GM19468 (cell line): ENCODE data around the gene PHLDA2.

Experiments
- ATAC-seq: cut with Tn5 transposase; IDR thresholded peaks from one replicate; pipeline ENCODE4 v1.9.1; 2021; ENCODE audit warnings: mild to moderate bottlenecking, moderate library complexity, moderate number of reproducible peaks; ENCODE audit not compliant: unreplicated experiment; ENCODE audit errors: extremely low read depth

PHLDA2 gene, protein sequence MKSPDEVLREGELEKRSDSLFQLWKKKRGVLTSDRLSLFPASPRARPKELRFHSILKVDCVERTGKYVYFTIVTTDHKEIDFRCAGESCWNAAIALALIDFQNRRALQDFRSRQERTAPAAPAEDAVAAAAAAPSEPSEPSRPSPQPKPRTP

DNA sequence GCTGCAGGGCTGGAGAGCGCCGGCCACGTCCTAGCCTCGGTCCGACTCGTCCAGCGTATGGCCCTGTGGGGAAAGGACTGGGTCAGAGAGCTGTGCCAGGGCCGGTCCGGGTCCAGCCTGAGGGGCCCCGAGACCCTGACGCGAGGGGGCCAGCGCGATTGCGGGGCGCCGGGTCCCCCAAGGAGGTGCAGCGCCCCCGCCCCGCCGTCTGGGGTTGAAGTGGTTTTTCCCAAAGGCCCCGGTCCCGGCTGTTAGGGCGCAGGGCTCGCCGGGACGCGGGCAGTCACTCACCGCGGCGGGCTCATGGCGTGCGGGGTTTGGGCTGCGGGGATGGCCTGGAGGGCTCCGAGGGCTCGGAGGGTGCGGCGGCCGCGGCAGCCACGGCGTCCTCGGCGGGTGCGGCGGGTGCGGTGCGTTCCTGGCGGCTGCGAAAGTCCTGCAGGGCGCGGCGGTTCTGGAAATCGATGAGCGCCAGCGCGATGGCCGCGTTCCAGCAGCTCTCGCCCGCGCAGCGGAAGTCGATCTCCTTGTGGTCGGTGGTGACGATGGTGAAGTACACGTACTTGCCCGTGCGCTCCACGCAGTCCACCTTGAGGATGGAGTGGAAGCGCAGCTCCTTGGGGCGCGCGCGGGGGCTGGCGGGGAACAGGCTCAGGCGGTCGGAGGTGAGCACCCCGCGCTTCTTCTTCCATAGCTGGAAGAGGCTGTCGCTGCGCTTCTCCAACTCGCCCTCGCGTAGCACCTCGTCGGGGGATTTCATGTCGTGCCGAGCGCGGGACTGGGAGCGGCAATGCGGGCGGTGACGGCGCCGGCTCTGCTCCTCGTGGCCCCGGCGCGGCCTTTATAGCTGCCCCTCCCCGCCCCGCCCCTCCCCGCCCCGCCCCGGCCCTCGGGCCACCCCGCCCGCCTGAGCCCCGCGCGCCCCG, at the start of gene PHLDA2:
Gene PHLDA2, minus strand, starts transcription at position 816 of the 926 bp plus-strand sequence. Its CDS starts 56 bp downstream, at position 760.
- ATAC-seq, result no peak

DNA sequence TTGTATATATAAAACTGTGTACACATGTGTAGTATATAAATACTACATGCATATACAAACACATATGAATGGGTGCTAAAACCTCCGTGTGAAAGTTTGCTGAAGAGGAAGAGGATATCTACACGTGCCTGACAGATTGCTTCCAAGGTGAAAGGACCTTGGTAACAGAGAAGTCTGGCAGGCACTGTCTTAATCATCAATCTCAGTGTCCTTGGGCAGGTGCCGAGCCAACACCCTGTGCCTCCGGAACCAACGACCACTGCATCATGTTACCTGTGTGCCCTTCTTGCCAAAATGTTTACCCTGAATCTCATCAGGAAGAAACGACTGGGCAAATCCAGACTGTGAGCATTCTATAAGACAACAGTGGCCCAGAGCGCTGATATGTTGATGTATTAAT, 47.9 kb upstream of the PHLDA2 start:
- no peak for ATAC-seq

DNA sequence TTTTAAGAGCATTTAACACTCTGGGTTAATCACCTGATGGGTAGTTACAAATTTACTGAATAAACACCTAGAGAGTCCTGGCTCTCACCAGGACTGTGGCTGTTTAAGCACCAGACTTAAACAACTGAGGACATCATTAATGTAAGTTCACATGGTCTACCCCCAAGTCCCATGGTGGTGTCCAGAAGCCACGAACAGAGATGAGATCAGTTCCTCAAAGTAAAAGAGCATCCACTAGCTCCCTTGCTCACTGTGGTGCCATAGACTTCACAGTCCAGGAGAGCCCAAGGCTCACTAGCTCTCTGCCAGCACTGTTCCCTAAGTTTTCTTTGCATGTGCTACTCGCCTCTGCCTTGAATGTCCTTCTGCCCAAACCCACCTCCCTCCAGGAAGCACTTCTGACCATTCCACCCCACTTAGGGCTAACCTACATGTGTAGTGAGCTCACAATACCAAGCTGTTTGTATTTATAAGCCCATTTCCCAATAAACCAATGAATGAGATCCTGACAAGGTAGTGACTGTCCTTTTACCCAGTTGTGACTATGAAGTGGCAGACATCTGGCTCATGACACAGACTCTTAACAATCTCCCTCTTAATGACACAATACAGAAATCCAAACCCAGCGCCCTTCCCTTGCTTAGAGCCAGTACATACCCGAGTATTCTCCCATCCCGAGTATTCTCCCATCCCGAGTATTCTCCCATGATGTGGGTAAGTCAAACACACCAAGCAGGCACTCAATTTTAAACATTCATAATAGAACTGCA, 47.3 kb upstream of the PHLDA2 start:
- no peak for ATAC-seq

DNA sequence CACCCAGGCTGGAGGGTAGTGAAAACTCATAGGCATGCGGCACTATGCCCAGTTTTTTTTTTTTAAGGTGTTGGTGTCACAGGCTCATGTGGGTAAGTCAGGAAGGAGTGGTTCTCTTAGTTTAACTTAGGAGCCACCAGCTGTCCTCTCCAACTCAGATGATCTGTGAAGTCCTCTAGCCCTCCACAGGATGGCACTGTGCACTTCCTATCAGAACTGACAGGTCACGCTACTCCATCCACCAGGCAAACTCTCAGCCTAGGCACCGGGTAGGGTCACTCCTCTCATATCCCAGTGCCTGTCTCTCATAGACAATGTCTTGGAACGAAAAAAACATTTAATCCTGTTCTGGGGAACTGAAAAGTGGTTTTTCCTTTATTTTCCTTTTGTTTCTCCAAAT, 46.4 kb upstream of the PHLDA2 start:
- no peak for ATAC-seq

DNA sequence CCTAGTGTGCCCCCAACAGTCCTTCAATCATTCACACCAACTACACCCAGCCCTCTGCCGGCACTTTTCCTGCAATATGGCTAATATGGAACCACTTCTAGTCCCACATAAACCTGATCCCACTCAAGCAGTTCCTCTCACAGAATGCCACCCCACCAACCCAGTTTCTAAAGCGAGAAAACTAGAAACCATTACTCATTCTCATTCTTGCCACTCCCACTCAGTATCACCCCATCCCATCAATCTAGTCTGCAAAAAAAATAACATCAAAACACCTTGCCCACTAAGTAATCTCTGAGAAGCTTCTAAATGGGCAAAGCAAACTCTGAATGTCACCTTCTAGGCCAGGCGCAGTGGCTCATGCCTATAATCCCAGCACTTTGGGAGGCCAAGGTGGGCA, 45.1 kb upstream of the PHLDA2 start:
- ATAC-seq, result no peak

DNA sequence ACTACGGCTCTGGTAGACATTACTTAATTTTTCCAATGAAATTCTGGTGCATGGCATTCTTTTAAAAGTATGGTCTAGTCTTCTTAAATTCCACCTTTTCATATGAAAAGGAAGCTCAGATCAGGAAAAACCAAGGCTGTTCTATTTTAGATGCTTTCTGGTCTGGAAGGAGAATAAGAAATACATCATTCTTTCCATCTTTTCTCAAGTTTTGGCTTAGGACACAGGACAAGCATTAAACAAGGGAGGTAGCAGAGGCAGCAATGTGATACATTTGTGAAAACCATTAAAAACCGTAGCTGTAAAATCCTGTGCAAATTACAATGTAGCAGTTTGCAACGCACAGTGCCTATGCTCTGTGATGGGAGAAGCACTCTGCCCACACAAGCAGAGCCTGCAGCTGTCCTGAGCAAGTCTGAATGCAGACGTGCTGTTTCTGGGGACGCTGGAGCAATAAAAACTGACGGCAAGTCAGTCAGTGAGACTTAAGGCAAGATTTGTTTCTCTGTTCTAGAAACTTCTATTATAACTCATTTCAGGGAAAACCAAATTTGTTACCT, 39.2 kb upstream of the PHLDA2 start:
- no peak for ATAC-seq

DNA sequence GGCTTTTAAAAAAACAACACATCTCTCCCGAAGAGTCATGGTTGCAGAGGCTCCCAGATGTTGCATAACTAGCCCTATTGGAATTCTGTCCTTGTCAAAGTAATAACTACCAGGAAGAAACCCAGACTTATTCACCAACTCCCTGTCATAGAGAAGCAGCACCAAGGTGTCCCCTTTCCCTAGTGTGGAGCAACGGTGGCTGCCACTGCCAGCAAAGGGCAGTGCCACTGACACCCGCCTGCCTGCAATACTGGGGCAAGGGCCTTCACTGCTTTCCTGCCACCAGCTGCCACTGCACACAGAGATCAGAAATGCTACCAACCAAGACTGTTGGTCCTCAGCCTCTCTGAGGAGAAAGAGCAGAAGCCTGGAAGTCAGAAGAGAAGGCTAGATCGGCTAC, 35.6 kb upstream of the PHLDA2 start:
- no peak for ATAC-seq

DNA sequence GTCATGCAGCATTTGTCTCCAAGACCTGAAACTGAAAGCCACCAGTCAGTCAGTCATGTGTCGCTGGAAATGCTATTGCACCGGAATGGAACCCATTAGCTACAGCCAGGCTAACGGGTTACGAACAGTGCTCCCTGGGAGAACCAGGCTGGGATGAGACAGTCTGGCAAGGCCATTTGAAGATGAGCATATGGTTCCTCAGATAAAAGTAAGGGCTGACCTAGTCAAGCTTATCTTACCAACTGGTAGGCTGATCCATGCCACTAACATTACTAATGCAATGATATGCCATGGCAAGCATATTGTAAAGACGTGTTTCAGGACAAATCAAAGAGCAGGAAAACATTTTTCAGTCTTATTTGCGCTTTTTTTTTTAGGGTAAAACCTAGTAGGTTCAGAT, 34.5 kb upstream of the PHLDA2 start:
- no peak for ATAC-seq

DNA sequence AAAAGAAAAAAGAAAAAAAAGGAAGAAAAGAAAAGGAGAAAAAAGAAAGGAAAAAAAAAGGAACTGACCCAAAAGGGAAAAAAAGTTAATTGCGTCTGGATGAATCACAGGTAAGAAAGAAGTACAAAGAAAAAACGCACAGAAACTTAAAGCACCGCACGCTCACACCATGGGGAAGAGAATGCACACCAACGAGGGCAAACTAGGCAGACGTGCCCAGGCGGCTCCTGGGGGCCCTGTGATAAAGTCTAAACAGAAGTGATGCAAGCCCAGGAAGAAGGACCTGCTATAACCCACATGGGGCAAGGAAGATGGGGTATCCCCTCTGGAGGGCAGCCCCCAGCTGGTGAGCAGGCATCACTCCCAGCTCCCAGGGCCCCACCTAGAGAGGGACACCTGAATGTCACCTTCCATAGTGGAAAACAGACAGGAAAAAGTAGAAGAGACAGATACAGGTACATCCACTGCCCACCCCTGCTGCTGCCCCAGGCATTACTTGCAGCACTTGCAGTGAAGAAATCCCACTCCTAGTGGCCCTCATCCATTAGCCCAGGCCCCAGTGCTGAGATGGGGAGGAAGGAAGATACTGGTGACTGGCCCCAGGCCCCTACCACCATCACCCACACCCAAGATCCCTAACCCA, 34.0 kb upstream of the PHLDA2 start:
- no peak for ATAC-seq

DNA sequence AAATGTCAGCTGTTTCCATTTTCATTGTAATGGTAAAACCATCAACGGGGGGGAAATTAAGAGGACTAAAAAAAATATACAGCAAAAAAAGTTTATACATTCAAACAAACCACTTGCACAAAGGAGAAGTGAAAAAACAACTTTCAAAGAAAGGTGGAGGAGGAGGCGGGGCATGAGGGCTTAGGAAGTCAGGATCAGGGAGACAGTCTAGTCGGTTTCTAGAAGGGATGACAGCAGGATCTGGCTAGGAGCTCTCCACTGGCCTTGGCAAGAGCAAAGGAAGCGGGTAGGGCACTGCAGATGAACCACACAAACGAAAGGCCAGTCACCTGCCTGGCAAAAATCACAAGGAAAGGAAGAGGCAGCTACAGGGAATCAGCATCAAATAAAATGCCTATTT, 31.9 kb upstream of the PHLDA2 start:
- ATAC-seq, result no peak

DNA sequence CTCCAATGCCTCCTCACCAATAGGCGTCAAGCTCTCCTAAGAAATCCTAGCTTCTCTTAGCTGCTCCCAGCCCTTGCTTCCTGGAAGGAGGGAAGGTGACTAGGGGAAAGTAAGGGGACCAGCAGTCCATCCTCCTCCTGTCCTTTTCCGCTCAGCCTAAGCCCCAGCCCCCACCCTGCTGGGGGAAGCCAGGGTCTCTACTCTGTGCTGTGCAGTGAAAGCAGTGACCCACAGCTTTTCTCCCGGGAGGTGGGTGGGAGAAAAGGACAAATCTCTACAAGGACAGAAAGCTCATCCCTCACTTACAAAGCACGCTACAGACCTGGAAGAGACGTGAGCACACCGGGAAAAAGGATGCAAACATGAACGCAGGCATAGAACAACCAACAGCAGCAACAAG, 30.9 kb upstream of the PHLDA2 start:
- no peak for ATAC-seq

DNA sequence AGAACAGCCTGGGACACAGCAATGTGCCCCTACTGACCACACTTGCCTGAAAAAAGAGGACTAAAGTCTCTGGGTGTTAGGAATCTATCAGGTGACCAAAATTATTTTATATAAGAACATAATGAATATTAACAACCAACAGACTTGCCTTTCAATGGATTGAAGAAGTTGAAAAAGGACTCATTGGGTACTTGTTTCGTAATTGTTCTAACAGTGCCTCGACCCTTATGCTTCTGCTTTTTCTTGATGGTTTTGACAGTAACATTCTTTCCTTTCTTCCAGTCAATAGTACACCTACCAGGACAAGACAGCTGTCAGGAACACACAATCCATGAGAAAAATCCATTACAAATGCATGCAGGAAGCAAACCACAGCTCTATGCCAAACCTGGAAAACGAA, 29.0 kb upstream of the PHLDA2 start:
- no peak for ATAC-seq

DNA sequence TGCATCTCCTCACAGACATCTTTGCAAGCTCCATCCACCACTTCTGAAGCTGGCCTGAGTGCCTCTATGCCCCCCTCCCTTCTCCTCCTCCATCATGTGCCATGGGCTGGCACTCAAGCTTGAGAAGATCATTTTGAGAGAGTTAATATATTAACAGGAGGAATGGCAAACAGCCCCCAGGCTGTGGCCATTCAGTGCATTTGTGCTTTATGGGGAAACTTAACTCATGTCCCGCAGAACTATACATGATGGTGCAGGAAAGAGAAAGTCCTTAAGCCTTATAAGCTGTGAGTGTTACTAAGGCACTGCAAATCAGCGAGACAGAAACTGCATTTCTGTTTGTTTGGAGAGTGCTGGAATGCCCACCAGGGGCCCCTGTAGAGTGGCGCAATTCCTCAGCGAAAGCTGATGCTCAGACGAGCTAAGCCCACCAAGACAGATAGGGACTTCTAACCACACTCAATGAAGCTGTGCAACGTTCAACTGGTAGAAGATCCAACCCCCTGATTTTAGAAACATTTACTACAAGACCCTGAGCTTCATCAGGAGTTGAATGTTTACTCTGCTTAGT, 26.8 kb upstream of the PHLDA2 start:
- ATAC-seq, result no peak

DNA sequence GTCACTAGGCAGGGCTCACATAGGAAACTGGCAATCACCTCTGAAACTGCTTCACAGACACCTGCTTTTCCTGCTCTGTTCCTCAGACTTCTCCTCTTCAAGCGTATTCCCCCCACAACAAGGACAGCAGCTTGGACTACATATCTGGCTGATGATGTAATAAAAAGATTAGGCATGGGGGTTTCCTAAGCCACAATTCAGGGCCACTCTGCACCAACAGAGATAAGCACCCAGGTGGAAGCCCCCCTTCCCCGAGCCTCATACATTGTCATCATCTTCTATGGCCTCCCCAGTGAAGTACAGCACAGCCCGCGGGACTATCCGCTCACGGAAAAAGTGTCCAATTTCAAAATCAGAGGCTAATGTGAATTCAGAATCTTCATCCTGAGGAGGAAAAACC, 25.0 kb upstream of the PHLDA2 start:
- no peak for ATAC-seq

DNA sequence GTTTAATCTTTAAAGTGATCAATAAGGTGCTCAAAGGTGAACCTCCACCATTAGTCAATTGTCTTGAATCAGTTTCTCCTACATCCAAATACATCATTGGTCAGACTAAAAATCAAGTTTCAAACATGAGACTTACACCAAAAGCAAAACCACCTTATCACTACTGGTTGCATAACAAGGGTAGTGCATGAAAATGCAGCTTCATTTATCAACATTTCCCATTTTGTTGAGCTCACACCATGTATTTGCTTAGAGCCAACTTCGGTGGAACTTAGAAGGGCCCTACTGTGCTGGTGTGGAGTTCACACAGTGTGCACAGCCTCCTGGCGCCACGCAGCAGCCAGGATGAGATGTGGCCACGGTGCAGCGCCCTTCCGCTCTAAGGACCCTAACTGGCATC, 23.1 kb upstream of the PHLDA2 start:
- ATAC-seq, result no peak

DNA sequence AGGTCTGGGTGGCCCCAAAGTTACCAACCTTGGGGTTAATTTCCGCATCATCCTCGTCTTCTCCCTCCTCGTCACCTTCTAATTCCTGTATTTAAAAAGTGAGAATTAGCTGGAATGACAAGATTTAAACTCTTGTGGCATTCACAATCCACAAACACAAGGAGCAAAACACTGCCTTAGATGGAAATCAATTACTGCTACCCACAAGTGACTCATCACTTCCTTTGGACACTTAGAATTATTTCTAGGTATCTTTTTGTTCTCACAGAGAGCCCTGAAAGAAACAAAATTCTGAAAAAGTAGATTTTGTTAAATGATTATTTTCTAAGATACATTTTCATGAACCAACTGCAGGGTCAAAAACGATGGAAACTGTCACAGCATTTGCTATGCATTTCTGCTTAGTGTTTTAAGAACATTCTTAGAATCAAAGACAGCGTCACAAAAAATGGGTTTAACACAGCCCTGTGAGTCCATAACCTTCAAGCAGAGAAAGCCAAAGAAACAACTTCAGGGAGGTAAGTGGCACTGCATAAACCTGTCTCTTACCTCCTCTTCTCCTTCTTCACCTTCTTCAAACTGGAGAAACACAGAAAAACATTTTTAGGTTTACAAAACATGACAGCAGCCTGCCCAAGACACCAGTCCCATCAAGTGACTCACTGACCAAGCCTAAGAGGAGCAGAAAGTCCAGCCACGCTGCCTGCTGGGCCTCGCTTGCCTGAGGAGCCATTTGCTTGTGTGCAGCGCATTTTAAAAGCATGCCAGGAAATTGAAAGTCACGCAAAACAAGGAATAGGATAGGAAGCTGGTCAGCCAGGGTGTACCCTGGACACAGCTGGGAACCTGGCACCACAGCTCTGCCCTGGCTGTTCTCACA, 22.3 kb upstream of the PHLDA2 start:
- no peak for ATAC-seq

DNA sequence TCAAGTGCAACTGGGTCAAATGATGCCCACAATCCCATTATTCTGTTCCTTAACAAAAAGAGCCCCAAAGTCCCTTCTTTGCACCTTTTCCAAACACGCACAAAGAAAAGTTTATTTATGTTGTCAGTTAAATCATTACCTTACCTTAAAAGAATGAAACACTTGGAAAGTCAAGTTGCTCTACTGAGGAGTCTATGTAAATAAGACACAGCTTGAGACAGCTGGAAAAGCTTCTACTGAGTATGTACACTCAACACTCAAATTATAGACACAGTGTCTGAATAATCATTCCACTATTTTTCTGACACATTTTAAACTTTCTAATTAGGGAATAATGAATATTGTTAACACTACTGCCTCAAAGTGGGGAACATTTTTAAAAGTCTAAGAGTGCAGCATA, 21.6 kb upstream of the PHLDA2 start:
- ATAC-seq, result no peak

DNA sequence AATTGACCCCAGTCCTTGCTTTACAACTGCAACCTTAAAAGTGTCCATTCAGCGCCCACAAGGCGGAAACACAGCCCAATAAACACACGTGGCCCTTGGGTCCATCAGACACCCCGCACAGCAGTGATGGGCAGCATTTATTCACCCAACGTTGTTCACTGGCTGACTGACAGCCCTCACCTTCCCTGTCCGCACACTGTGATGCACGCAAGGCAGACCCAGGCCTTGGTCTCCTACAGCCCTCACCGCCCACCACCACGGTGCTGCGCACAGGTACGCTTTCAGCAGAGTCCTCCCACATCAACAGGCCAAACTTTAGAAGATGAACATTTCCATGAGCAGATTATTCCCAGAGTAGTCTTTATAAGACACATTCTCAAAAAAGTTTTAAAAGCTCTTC, 20.7 kb upstream of the PHLDA2 start:
- ATAC-seq, result no peak

DNA sequence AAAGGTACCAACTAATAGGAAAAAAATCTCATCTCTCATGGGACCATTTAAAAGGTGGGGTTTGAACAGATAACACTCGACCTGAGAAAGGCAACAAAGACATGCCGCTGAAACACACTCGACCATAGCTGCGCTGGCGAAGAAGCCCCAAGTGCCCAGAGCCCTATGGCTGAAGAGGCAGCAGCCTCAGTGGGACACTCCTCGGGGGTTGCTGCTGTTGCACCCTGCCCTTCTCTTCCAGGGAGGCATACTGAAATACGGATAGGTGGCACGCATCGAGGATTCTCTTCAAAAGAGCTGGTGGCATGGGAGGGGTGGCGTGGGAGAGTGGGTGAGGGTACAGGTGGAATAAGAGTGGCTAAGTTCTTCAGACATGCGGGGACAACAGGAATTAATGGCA, 18.5 kb upstream of the PHLDA2 start:
- ATAC-seq, result no peak
